H1 (cell line): ENCODE results near the gene CSDE1.
"Not testable (repeated sequence)": the region's sequence is repeated elsewhere in the genome, so short reads cannot be mapped to it uniquely, and the experiment has no call there.

Source experiments
- EP300 ChIP-seq, 2 experiments: IDR thresholded peaks; 1 replicate in 1 of 2; 2 replicates in 1 of 2; pipeline ENCODE4 v1.6.1; 2011 to 2012; ENCODE audit warnings: low read depth in 2 of 2, low read length in 2 of 2, mild to moderate bottlenecking in 2 of 2, borderline replicate concordance in 1 of 2, inconsistent platforms in 1 of 2, moderate library complexity in 1 of 2
- MAFK ChIP-seq: IDR thresholded peaks from 2 replicates; pipeline ENCODE4 v1.6.1; 2012; ENCODE audit warnings: low read depth, mild to moderate bottlenecking, improper control_type of control experiment, low read length
- POLR2AphosphoS5 ChIP-seq: IDR thresholded peaks from 2 replicates; pipeline ENCODE4 v1.6.1; 2011; ENCODE audit warnings: low read depth, low read length
- POU5F1 ChIP-seq: IDR thresholded peaks from 2 replicates; pipeline ENCODE4 v1.6.1; 2011; ENCODE audit warnings: low read depth, mild to moderate bottlenecking, low read length, moderate library complexity
- RFX5 ChIP-seq: IDR thresholded peaks from 2 replicates; pipeline ENCODE4 v1.6.1; 2011; ENCODE audit warnings: low read depth, low read length, improper control_type of control experiment, borderline replicate concordance
- TAF7 ChIP-seq: optimal IDR thresholded peaks from 2 replicates; pipeline ENCODE3; 2011; ENCODE audit warnings: low read depth, mild to moderate bottlenecking, inconsistent platforms, low read length, moderate library complexity, borderline replicate concordance
- ZNF274 ChIP-seq: IDR thresholded peaks from 2 replicates; pipeline ENCODE4 v1.7.0; 2012; ENCODE audit warnings: low read length, borderline replicate concordance; ENCODE audit errors: extremely low read depth
- TF ChIP-seq, protein P1 (sequence below): IDR thresholded peaks from 2 replicates; pipeline ENCODE4 v1.6.1; 2012; ENCODE audit warnings: low read length, inconsistent platforms
- TF ChIP-seq, protein P2 (sequence below): IDR thresholded peaks from 2 replicates; pipeline ENCODE4 v1.6.1; 2012; ENCODE audit warnings: inconsistent platforms
- TF ChIP-seq, protein P3 (sequence below), 3 experiments: IDR thresholded peaks; 1 replicate in 2 of 3; 2 replicates in 1 of 3; pipeline versions ENCODE4 v1.5.1 to v1.6.1; 2011; ENCODE audit warnings: low read length in 3 of 3, mild to moderate bottlenecking in 3 of 3, inconsistent platforms in 2 of 3, low read depth in 1 of 3, moderate library complexity in 1 of 3; ENCODE audit not compliant: insufficient read depth in 1 of 3; ENCODE audit errors: control extremely low read depth in 1 of 3

DNA sequence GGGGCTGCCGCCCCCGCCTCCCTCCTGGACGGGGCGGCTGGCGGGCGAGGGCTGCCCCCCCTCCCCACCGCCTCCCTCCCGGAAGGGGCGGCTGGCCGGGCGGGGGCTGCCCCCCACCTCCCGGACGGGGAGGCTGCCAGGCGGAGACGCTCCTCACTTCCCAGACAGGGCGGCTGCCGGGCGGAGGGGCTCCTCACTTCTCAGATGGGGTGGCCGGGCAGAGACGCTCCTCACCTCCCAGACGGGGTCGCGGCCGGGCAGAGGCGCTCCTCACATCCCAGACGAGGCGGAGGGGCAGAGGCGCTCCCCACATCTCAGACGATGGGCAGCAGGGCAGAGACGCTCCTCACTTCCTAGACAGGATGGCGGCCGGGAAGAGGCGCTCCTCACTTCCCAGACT, 46.7 kb upstream of the CSDE1 start:
- TF ChIP-seq MAFK; POU5F1; TAF7; ZNF274; EP300 (IDR thresholded peaks at IDR 0.05; ENCODE audit: borderline replicate concordance in 1 of 2, low read depth in 2 of 2, low read length in 2 of 2); POLR2AphosphoS5; RFX5: not testable (repeated sequence)
- TF ChIP-seq, protein P1, sequence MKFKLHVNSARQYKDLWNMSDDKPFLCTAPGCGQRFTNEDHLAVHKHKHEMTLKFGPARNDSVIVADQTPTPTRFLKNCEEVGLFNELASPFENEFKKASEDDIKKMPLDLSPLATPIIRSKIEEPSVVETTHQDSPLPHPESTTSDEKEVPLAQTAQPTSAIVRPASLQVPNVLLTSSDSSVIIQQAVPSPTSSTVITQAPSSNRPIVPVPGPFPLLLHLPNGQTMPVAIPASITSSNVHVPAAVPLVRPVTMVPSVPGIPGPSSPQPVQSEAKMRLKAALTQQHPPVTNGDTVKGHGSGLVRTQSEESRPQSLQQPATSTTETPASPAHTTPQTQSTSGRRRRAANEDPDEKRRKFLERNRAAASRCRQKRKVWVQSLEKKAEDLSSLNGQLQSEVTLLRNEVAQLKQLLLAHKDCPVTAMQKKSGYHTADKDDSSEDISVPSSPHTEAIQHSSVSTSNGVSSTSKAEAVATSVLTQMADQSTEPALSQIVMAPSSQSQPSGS: not testable (repeated sequence)
- TF ChIP-seq, protein P2, sequence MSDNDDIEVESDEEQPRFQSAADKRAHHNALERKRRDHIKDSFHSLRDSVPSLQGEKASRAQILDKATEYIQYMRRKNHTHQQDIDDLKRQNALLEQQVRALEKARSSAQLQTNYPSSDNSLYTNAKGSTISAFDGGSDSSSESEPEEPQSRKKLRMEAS: not testable (repeated sequence)
- TF ChIP-seq, protein P3, sequence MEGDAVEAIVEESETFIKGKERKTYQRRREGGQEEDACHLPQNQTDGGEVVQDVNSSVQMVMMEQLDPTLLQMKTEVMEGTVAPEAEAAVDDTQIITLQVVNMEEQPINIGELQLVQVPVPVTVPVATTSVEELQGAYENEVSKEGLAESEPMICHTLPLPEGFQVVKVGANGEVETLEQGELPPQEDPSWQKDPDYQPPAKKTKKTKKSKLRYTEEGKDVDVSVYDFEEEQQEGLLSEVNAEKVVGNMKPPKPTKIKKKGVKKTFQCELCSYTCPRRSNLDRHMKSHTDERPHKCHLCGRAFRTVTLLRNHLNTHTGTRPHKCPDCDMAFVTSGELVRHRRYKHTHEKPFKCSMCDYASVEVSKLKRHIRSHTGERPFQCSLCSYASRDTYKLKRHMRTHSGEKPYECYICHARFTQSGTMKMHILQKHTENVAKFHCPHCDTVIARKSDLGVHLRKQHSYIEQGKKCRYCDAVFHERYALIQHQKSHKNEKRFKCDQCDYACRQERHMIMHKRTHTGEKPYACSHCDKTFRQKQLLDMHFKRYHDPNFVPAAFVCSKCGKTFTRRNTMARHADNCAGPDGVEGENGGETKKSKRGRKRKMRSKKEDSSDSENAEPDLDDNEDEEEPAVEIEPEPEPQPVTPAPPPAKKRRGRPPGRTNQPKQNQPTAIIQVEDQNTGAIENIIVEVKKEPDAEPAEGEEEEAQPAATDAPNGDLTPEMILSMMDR (IDR thresholded peaks at IDR 0.05; ENCODE audit: control extremely low read depth in 1 of 3, insufficient read depth in 1 of 3, low read depth in 1 of 3, low read length in 3 of 3): not testable (repeated sequence)
